ENCODE results near the gene NOTUM.

- TF ChIP-seq HDAC2 (IDR thresholded peaks at IDR 0.05): no peak
- TF ChIP-seq CTCF (IDR thresholded peaks at IDR 0.05): no peak; the same call in 2 of the 3 replicates
Measured at GRCh38 chr17:81961521-81962498, 823 bp upstream of the NOTUM start.
